Aorta (tissue), 5 donors: ENCODE data around the gene ZNF740. TPM values are rescaled to one million over a fixed set of nuclear protein-coding genes. Genes with fewer than 3 reads are reported as not detected.
A peak's percentile ranks its signal among the peaks of the same experiment; 100 is the strongest.

Experiments used
- ATAC-seq: fragments of 200-7000 bp; cut with Tn5 transposase; one replicate; pipeline ENCODE4 v1.9.1; 2022; ENCODE audit warnings: moderate library complexity; ENCODE audit not compliant: low FRiP score
- DNase-seq, 2 donors: peaks; one replicate each; pipeline ENCODE4 v3.0.0-alpha.2; 2020
- H3K27ac ChIP-seq, 2 donors: one replicate each; pipeline ENCODE4 v1.5.1; 2013; ENCODE audit warnings: low read length in 2 of 2, mild to moderate bottlenecking in 2 of 2, moderate library complexity in 2 of 2, control low read depth in 1 of 2, inconsistent platforms in 1 of 2, low read depth in 1 of 2
- H3K27me3 ChIP-seq, 2 donors: one replicate each; pipeline ENCODE4 v1.6.1; 2013; ENCODE audit warnings: control low read depth in 1 of 2, low read length in 1 of 2, mild to moderate bottlenecking in 1 of 2, moderate library complexity in 1 of 2; ENCODE audit not compliant: insufficient read depth in 2 of 2, control insufficient read depth in 1 of 2
- H3K36me3 ChIP-seq, 2 donors: one replicate each; pipeline ENCODE4 v1.6.1; 2013; ENCODE audit warnings: control low read depth in 1 of 2, low read length in 1 of 2, mild to moderate bottlenecking in 1 of 2; ENCODE audit not compliant: insufficient read depth in 2 of 2, control insufficient read depth in 1 of 2
- H3K4me1 ChIP-seq, 2 donors: one replicate each; pipeline ENCODE4 v1.6.1; 2013; ENCODE audit warnings: low read length in 2 of 2, control low read depth in 1 of 2, mild to moderate bottlenecking in 1 of 2, moderate library complexity in 1 of 2; ENCODE audit not compliant: insufficient read depth in 2 of 2, control insufficient read depth in 1 of 2
- H3K4me3 ChIP-seq, 2 donors: one replicate each; pipeline ENCODE4 v1.5.1; 2013; ENCODE audit warnings: low read length in 2 of 2, control low read depth in 1 of 2, mild to moderate bottlenecking in 1 of 2
- H3K9me3 ChIP-seq: one replicate; pipeline ENCODE4 v1.6.1; 2013; ENCODE audit warnings: mild to moderate bottlenecking, low read length; ENCODE audit not compliant: control insufficient read depth
- WGBS, 2 donors: extraction: QIAGEN DNeasy Blood & Tissue Kit; methylation state at CpG; one replicate each; pipeline ENCODE4 v1.1.7; 2013; 5-methylcytosine and 5-hydroxymethylcytosine counted together
- intact Hi-C, 2 donors: fragments of 100-400 bp; cut with DNase I; formaldehyde crosslinking; loops; one replicate each; pipeline versions ENCODE4 v1.14.2 to v1.15.0; 2022
- polyA plus RNA-seq, 2 donors: library from polyadenylated mRNA; stranded (reverse); fragments of 200-250 nt; gene quantifications; one replicate each; pipeline ENCODE4 v1.2.3, GENCODE V29; 2013
- total RNA-seq, 2 donors: library from RNA; stranded (reverse); fragmentation: NEBNext Ultra II Directional; extraction: Animal tissue kit (Norgen Biotek cat#: 25700); gene quantifications; one replicate each; pipeline ENCODE4 v1.2.1, GENCODE V29; 2021
- donor health status: healthy with polysubstance abuse.
- donor health status: Bipolar disorder and iron deficiency.
- donor health status: DM: no; HTN: no; CAD: no.
- donor health status: DM: no; HTN: no; CAD: no.
- donor health status: DM: yes; HTN: yes; CAD: no.

ZNF740 gene
- total and polyA plus RNA-seq, 4 donors = 4.1 to 46.3 (median 24.8) TPM

GRCh38 chr12:53190108-53190729 is 9.7 kb downstream of the ZNF740 start:
- Histone ChIP-seq H3K9me3 (no peaks in the 10 kb centered on the region), H3K27me3 (no peaks in the 10 kb centered on the region), H3K4me1 (no peaks in the 10 kb centered on the region), H3K27ac (no peak overlapping the region), H3K36me3 (peaks cover 0 to 19% of the 10 kb centered on the region in 2 donors), H3K4me3 (no peak overlapping the region)
- peak; percentile 77 to 91 for DNase-seq
- intact Hi-C loops = loop anchor here in 1 of 2 donors (5.0 kb wide), 1 partner anchor 33 kb away; no protein-coding TSS in a partner anchor
- ATAC-seq = peak; percentile 81
- WGBS, 2 donors = 29% methylated on average over 14 of the region's 14 CpGs

GRCh38 chr12:53191096-53191884 is 10.8 kb downstream of the ZNF740 start:
- DNase-seq = no peak
- no peak for ATAC-seq
- WGBS, 2 donors = 78 to 83% methylated on average over 11 of the region's 11 CpGs
- intact Hi-C loops = loop anchor here in 1 of 2 donors (5.0 kb wide), 1 partner anchor 34 kb away; no protein-coding TSS in a partner anchor
- Histone ChIP-seq H3K4me1 (no peaks in the 10 kb centered on the region), H3K36me3 (peaks cover 0 to 12% of the 10 kb centered on the region in 2 donors), H3K27ac (no peak overlapping the region), H3K9me3 (no peaks in the 10 kb centered on the region), H3K4me3 (no peak overlapping the region), H3K27me3 (no peaks in the 10 kb centered on the region)

- peak in 1 of 2 donors; percentile 42 for DNase-seq
- intact Hi-C loops = loop anchor here in 1 of 2 donors (5.0 kb wide), 1 partner anchor 35 kb away; no protein-coding TSS in a partner anchor
- ATAC-seq = peak; percentile 8
- WGBS, 2 donors = 82 to 84% methylated on average over 14 of the region's 14 CpGs
- Histone ChIP-seq H3K27me3 (no peaks in the 10 kb centered on the region), H3K27ac (no peak overlapping the region), H3K36me3 (peaks cover 0 to 8% of the 10 kb centered on the region in 2 donors), H3K4me3 (no peak overlapping the region), H3K9me3 (no peaks in the 10 kb centered on the region), H3K4me1 (no peaks in the 10 kb centered on the region)
These were observed 11.5 kb downstream of the ZNF740 start for GRCh38 chr12:53191885-53192530.

GRCh38 chr12:53192531-53193021 is 12.1 kb downstream of the ZNF740 start:
- ATAC-seq (no peak), DNase-seq (peak in 1 of 2 donors; percentile 57)
- intact Hi-C loops = loop anchor here in 1 of 2 donors (5.0 kb wide), 1 partner anchor 35 kb away; no protein-coding TSS in a partner anchor
- H3K9me3 ChIP-seq = no peaks in the 10 kb centered on the region
- no peak overlapping the region for H3K4me3 ChIP-seq
- 83 to 84% methylated on average over 14 of the region's 14 CpGs for WGBS, 2 donors
- no peaks in the 10 kb centered on the region for H3K4me1 ChIP-seq
- no peak overlapping the region for H3K27ac ChIP-seq
- H3K27me3 ChIP-seq = no peaks in the 10 kb centered on the region
- peaks cover 0 to 4% of the 10 kb centered on the region in 2 donors for H3K36me3 ChIP-seq

- DNase-seq (peak in 1 of 2 donors; percentile 42), ATAC-seq (no peak)
- Histone ChIP-seq H3K36me3 (peaks cover 0 to 4% of the 10 kb centered on the region in 2 donors), H3K4me1 (no peaks in the 10 kb centered on the region), H3K27me3 (no peaks in the 10 kb centered on the region), H3K4me3 (no peak overlapping the region), H3K27ac (no peak overlapping the region), H3K9me3 (no peaks in the 10 kb centered on the region)
- intact Hi-C loops = loop anchor here in 1 of 2 donors (5.0 kb wide), 1 partner anchor 36 kb away; no protein-coding TSS in a partner anchor
- WGBS, 2 donors = 87% methylated on average over 9 of the region's 9 CpGs
These were observed 12.5 kb downstream of the ZNF740 start for GRCh38 chr12:53193040-53193439.

- ATAC-seq (no peak), DNase-seq (peak in 1 of 2 donors; percentile 34)
- no peaks in the 10 kb centered on the region for H3K9me3 ChIP-seq
- WGBS, 2 donors = 67 to 73% methylated on average over 11 of the region's 11 CpGs
- H3K4me3 ChIP-seq = no peak overlapping the region
- intact Hi-C loops = loop anchor here in 1 of 2 donors (5.0 kb wide), 1 partner anchor 37 kb away; no protein-coding TSS in a partner anchor
- H3K4me1 ChIP-seq = no peaks in the 10 kb centered on the region
- no peaks in the 10 kb centered on the region for H3K27me3 ChIP-seq
- H3K36me3 ChIP-seq = no peaks in the 10 kb centered on the region
- H3K27ac ChIP-seq = no peak overlapping the region
These were observed 13.6 kb downstream of the ZNF740 start for GRCh38 chr12:53193985-53194716.

GRCh38 chr12:53194973-53195372 is 14.5 kb downstream of the ZNF740 start:
- intact Hi-C loops = loop anchor here (5.0 kb wide), 1 partner anchor 38 kb away; no protein-coding TSS in a partner anchor
- Histone ChIP-seq H3K4me1 (no peaks in the 10 kb centered on the region), H3K27me3 (no peaks in the 10 kb centered on the region), H3K9me3 (no peaks in the 10 kb centered on the region), H3K4me3 (no peak overlapping the region), H3K36me3 (no peaks in the 10 kb centered on the region), H3K27ac (no peak overlapping the region)
- ATAC-seq (no peak), DNase-seq (no peak)
- 91% methylated on average over 1 of the region's 1 CpG for WGBS, 2 donors
